Prostate gland (tissue), 2 donors: Measurements from ENCODE around the gene MYOZ1. TPM values are rescaled to one million over a fixed set of nuclear protein-coding genes. Genes with fewer than 3 reads are reported as not detected.

ENCODE experiments used
- DNase-seq: peaks from one replicate; pipeline ENCODE4 v3.0.0-alpha.2; 2019; ENCODE audit warnings: low spot score
- H3K27ac ChIP-seq, 2 donors: fragments of 200-600 bp; sonication (generic); 2 replicates each; pipeline ENCODE4 v1.5.1; 2017 to 2019
- H3K27me3 ChIP-seq: fragments of 200-600 bp; sonication (generic); replicated peaks from 2 replicates; pipeline ENCODE4 v1.5.1; 2019; ENCODE audit not compliant: insufficient read depth
- H3K36me3 ChIP-seq, 2 donors: fragments of 200-600 bp; sonication (generic); 1 replicate in 1 of 2; 2 replicates in 1 of 2; pipeline versions ENCODE4 v1.5.1 to v1.8.1; 2017 to 2019
- H3K4me1 ChIP-seq: fragments of 200-600 bp; sonication (generic); replicated peaks from 2 replicates; pipeline ENCODE4 v1.5.1; 2019
- H3K4me3 ChIP-seq, 2 donors: fragments of 200-600 bp; sonication (generic); 2 replicates each; pipeline ENCODE4 v1.5.1; 2017 to 2019
- H3K9me3 ChIP-seq: fragments of 200-600 bp; sonication (generic); 2 replicates; pipeline ENCODE4 v1.5.1; 2017
- POLR2A ChIP-seq: fragments of 450-650 bp; IDR thresholded peaks from one replicate; pipeline ENCODE4 v1.6.1; 2016; ENCODE audit warnings: antibody characterized with exemption, mild to moderate bottlenecking
- POLR2AphosphoS5 ChIP-seq: sonication (generic); formaldehyde crosslinking; IDR thresholded peaks from one replicate; pipeline ENCODE4 v1.6.1; 2017; ENCODE audit warnings: antibody characterized with exemption
- WGBS: methylation state at CpG from one replicate; pipeline ENCODE4 v1.1.5; 2018; 5-methylcytosine and 5-hydroxymethylcytosine counted together
- intact Hi-C: fragments of 100-400 bp; cut with DNase I; formaldehyde crosslinking; loops from one replicate; pipeline ENCODE4 v1.14.2; 2022
- total RNA-seq, 2 donors: library from RNA; depleted of rRNA; stranded (reverse); fragments of >200 nt; gene quantifications; one replicate each; pipeline ENCODE4 v1.1.0, GENCODE V29; 2016
- TF ChIP-seq, protein P1 (sequence below), 4 experiments: fragments of 200-600 bp in 2 of 4; fragments of 450-650 bp in 2 of 4; sonication (generic) in 2 of 4; IDR thresholded peaks; 1 replicate in 3 of 4; 2 replicates in 1 of 4; pipeline ENCODE4 v1.5.1; 2016 to 2019; ENCODE audit warnings: antibody characterized with exemption in 4 of 4, mild to moderate bottlenecking in 2 of 4, moderate library complexity in 2 of 4

The MYOZ1 gene
- total RNA-seq, 2 donors from 2014 or later: 1.6 to 3.3 TPM

DNA sequence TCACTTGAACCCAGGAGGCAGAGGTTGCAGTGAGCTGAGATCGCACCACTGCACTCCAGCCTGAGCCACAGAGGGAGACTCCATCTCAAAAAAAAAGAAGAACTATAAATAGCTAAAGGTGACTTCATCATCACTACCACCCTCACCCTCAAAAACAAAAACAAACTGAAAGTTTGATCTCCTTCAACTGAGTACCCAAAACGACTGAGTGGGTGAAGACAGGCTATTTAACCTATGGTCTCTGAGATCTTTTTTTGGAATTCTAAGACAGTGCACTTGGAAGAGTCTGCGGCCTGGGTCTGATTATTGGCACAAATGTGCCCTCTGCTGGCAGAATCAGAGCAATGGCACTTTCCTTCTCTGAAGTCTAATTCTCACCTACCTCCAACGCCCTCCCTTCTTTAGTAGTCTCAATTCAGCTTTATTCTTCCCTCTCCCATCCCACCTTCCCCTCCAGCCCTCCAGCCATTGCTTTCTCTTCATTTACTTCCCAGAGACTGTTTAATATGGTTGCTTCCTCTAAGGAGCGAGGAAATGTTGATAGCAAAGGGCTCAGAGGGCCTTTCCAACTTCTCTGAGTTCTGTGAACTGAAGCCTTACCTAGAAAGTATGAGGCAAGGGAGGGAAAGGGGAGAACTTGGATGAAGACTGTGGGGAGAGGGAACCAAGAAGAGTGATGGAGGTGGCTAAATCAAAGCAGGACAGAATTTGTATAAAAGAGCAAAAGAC is 2.9 kb upstream of the MYOZ1 start:
- TF ChIP-seq POLR2AphosphoS5: peak; percentile 71
- TF ChIP-seq, protein P1, sequence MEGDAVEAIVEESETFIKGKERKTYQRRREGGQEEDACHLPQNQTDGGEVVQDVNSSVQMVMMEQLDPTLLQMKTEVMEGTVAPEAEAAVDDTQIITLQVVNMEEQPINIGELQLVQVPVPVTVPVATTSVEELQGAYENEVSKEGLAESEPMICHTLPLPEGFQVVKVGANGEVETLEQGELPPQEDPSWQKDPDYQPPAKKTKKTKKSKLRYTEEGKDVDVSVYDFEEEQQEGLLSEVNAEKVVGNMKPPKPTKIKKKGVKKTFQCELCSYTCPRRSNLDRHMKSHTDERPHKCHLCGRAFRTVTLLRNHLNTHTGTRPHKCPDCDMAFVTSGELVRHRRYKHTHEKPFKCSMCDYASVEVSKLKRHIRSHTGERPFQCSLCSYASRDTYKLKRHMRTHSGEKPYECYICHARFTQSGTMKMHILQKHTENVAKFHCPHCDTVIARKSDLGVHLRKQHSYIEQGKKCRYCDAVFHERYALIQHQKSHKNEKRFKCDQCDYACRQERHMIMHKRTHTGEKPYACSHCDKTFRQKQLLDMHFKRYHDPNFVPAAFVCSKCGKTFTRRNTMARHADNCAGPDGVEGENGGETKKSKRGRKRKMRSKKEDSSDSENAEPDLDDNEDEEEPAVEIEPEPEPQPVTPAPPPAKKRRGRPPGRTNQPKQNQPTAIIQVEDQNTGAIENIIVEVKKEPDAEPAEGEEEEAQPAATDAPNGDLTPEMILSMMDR (IDR thresholded peaks at IDR 0.05): peak; percentile 82 to 95 (median 91)
- TF ChIP-seq POLR2A: no peak
- DNase-seq: peak; percentile 45
- Histone ChIP-seq H3K4me3 (no peak overlapping the region), H3K4me1 (peaks cover 5% of the 10 kb centered on the region), H3K27ac (no peak overlapping the region), H3K27me3 (no peaks in the 10 kb centered on the region), H3K9me3 (no peaks in the 10 kb centered on the region), H3K36me3 (no peaks in the 10 kb centered on the region)
- intact Hi-C loops: loop anchor here (1.0 kb wide), 1 partner anchor 115 kb away; no protein-coding TSS in a partner anchor
- whole genome bisulfite sequencing: 28% methylated on average over 5 of the region's 5 CpGs

DNA sequence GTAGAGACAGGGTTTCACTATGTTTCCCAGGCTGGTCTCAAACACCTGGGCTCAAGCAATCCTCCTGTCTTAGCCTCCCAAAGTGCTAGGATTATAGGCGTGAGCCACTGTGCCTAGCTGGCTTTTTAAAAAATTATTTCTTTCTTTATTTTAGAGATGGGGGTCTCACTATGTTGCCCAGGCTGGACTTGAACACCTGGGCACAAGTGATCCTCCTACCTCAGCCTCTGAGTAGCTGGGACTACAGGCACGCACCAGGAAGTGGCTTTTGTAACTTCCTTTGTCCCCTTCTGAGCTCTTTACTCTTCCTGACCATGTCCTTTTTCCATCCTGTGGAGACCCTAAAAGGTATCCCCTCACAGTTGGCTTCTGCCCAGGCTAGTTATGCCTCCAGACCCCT is 2.1 kb upstream of the MYOZ1 start:
- Histone ChIP-seq H3K4me3 (no peak overlapping the region), H3K27ac (no peak overlapping the region), H3K27me3 (no peaks in the 10 kb centered on the region), H3K36me3 (no peaks in the 10 kb centered on the region), H3K9me3 (no peaks in the 10 kb centered on the region), H3K4me1 (peaks cover 5% of the 10 kb centered on the region)
- no peak for DNase-seq
- WGBS: 90% methylated on average over 2 of the region's 2 CpGs
- TF ChIP-seq, protein P1 (IDR thresholded peaks at IDR 0.05): no peak
- TF ChIP-seq POLR2A: no peak
- TF ChIP-seq POLR2AphosphoS5: no peak
- intact Hi-C loops: no loop called here

DNA sequence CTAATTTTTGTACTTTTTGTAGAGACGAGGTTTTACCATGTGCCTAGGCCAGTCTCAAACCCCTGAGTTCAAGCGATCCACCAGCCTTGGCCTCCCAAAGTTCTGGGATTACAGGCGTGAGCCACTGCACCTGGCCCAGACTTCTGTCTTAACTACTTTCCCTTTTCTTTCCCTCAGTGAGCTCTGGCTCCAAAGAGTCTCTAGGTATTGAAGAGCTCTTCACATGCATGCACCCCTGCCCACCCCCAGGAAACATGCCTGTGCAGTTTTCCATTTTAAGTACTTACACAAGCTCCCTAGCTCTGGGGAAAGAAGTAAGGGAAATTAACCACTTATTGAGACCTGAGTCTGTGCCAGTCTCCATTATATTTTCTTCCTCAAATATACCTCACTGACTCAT is 2.0 kb downstream of the MYOZ1 start:
- H3K36me3 ChIP-seq: no peaks in the 10 kb centered on the region
- no peak for DNase-seq
- no peak overlapping the region for H3K4me3 ChIP-seq
- no peak for TF ChIP-seq POLR2AphosphoS5
- TF ChIP-seq, protein P1 (IDR thresholded peaks at IDR 0.05): no peak
- no peaks in the 10 kb centered on the region for H3K9me3 ChIP-seq
- no peaks in the 10 kb centered on the region for H3K4me1 ChIP-seq
- WGBS: 87% methylated on average over 3 of the region's 3 CpGs
- no peak overlapping the region for H3K27ac ChIP-seq
- no peaks in the 10 kb centered on the region for H3K27me3 ChIP-seq
- intact Hi-C loops: no loop called here

DNA sequence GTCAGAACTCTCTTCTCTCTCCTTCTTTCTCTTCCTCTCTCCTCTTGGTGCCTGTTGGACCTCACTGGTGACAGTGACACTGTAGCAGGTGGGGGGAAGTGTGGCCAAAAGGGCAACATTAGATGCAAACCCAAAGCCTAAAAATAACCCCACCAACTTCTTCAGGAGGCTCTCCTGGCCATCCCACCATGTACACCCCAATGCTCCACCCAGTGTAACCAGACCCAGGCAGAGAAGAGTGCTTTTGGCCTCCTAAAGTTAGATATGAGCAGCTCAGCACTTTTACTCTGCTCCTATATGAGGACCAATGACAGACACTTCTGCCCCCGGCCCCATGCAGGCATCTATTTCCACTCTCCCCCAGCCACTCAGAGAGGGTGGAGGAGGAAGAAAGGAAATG is 5.5 kb downstream of the MYOZ1 start:
- Histone ChIP-seq H3K9me3 (no peaks in the 10 kb centered on the region), H3K27me3 (no peaks in the 10 kb centered on the region), H3K27ac (no peak overlapping the region), H3K4me3 (no peak overlapping the region), H3K4me1 (no peaks in the 10 kb centered on the region), H3K36me3 (no peaks in the 10 kb centered on the region)
- 71% methylated on average over 1 of the region's 1 CpG for WGBS
- intact Hi-C loops: no loop called here
- TF ChIP-seq, protein P1 (IDR thresholded peaks at IDR 0.05): no peak
- TF ChIP-seq POLR2A (no peak), POLR2AphosphoS5 (no peak)
- no peak for DNase-seq

DNA sequence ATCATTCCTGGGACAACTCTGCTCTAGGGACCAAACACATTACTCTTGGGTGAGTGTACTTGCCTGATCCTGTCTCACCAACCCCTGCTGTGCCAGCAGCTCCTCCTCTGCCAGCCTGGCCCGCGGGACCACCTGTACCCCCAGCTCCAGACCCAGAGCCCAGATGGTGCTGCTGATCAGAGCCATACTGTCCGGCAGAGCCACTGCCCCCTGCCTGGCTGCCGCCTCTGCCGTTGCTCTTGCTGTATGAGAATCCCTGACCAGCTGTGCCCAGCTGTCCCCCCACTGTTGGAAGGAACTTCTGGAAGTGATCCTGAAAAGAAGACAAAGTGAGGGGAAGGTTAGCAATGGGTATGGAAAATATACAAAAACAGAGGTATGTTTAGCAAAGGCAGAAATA is 6.9 kb downstream of the MYOZ1 start:
- 60% methylated on average over 5 of the region's 5 CpGs for WGBS
- Histone ChIP-seq H3K9me3 (no peaks in the 10 kb centered on the region), H3K27me3 (no peaks in the 10 kb centered on the region), H3K27ac (no peak overlapping the region), H3K4me1 (no peaks in the 10 kb centered on the region), H3K36me3 (no peaks in the 10 kb centered on the region), H3K4me3 (no peak overlapping the region)
- DNase-seq: no peak
- intact Hi-C loops: no loop called here
- TF ChIP-seq POLR2AphosphoS5: no peak
- TF ChIP-seq POLR2A: no peak
- TF ChIP-seq, protein P1 (IDR thresholded peaks at IDR 0.05): no peak
